ENCODE measurements around the gene HSPA12A.

The HSPA12A gene

DNA sequence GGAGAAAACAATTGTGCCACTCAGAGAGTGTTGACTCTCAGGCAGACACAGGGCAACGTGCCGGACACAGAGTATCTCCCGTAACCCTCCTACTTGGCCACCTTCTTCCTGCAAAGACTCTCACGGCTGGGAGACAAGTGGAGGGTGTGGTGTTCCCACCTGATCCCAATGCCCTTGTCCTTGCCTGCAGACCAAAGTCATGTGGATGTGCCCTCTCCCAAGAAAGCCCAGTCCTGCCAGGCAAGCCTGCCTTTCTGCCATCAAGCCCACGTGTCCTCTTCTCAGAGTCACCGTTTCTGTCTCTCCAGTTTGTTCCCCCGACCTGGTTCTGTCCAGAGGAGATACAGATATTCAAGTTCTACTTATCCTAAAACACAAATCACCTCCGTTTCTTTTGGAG is 120.9 kb downstream of the HSPA12A start:
- H3K9me3 Mint-ChIP-seq: no peaks in the 10 kb centered on the region
- no peak for DNase-seq
- no peaks in the 10 kb centered on the region for H3K36me3 Mint-ChIP-seq (ENCODE audit: low read depth)
- no peak overlapping the region for H3K27ac Mint-ChIP-seq
- no peaks in the 10 kb centered on the region for H3K4me1 Mint-ChIP-seq
- H3K4me3 Mint-ChIP-seq: no peak overlapping the region
- H3K27me3 Mint-ChIP-seq (ENCODE audit: low read depth, poor library complexity): peaks cover 22% of the 10 kb centered on the region
- TF ChIP-seq CTCF (IDR thresholded peaks at IDR 0.05): no peak

Measured in nephron progenitor cell (in vitro differentiated cells).